ENCODE measurements around the gene SLC45A1. TPM values are rescaled to one million over a fixed set of nuclear protein-coding genes. Genes with fewer than 3 reads are reported as not detected.

The SLC45A1 gene
- total and polyA plus RNA-seq, 2 of the 4 experiments (the other 2 are of a cell fraction): 0.72 to 3.9 TPM

- peak overlapping the region in 1 of 2 experiments; percentile 44; a peak in 1 of 4 replicates for H4K8ac ChIP-seq (ENCODE audit: low read depth in 2 of 2, low read length in 2 of 2)
- peak overlapping the region; percentile 48; the same call in 1 of the 2 replicates for H4K91ac ChIP-seq (ENCODE audit: insufficient read depth, low read depth, low read length)
- TF ChIP-seq MXI1 (IDR thresholded peaks at IDR 0.05; ENCODE audit: borderline replicate concordance, low read depth, low read length): no peak
- no peak for TF ChIP-seq POLR2A (IDR thresholded peaks at IDR 0.05; ENCODE audit: low read depth, low read length)
- TF ChIP-seq RFX5 (IDR thresholded peaks at IDR 0.05; ENCODE audit: low read depth, low read length): no peak
- TF ChIP-seq USF2 (IDR thresholded peaks at IDR 0.05; ENCODE audit: low read depth, low read length): no peak
- no peak for TF ChIP-seq MAFK (IDR thresholded peaks at IDR 0.05; ENCODE audit: low read depth, low read length)
- no peak for TF ChIP-seq SMC3 (IDR thresholded peaks at IDR 0.05; ENCODE audit: low read depth, low read length)
- no peak for TF ChIP-seq ELK1 (IDR thresholded peaks at IDR 0.05; ENCODE audit: borderline replicate concordance, low read depth, low read length)
- TF ChIP-seq FOS (IDR thresholded peaks at IDR 0.05; ENCODE audit: low read depth, low read length): no peak
- H3K4me1 ChIP-seq (ENCODE audit: control insufficient read depth, insufficient read depth, low read length): peaks cover 20% of the 10 kb centered on the region
- H3K4ac ChIP-seq (ENCODE audit: low read depth, low read length): peak overlapping the region; percentile 64
- intact Hi-C loops (cut with micrococcal nuclease): no loop called here
- H3K56ac ChIP-seq (ENCODE audit: extremely low read depth, insufficient read depth, low read length): no peak overlapping the region
- H3K9me1 ChIP-seq (ENCODE audit: insufficient read depth, low read length): peaks cover 45% of the 10 kb centered on the region
- no peak overlapping the region for H3K27ac ChIP-seq (ENCODE audit: insufficient read depth, low read length)
- peak overlapping the region; percentile 50; the same call in 1 of the 2 replicates for H2BK20ac ChIP-seq (ENCODE audit: low read depth, low read length)
- H2AK5ac ChIP-seq (ENCODE audit: low read depth, low read length): peak overlapping the region; percentile 41
- CTCF ChIA-PET: no interaction called here
- BruUV-seq (replicated peaks): no TSS peak
- H2AFZ ChIP-seq (replicated peaks; ENCODE audit: low read length, poor library complexity): no peak overlapping the region
- no peak for DNase-seq
- peak overlapping the region; percentile 46 for H3K23ac ChIP-seq (ENCODE audit: low read depth, low read length)
- H3K27me3 ChIP-seq (ENCODE audit: control insufficient read depth, insufficient read depth, low read length): no peaks in the 10 kb centered on the region
- H3K79me1 ChIP-seq (ENCODE audit: low read depth in 1 of 2, low read length in 2 of 2): peaks cover 52 to 77% of the 10 kb centered on the region in 2 experiments
- in situ Hi-C loops (cut with MboI; ENCODE audit: low sequenced_read_pairs): no loop called here
- no peak for ATAC-seq (ENCODE audit: low read depth)
- H3K9ac ChIP-seq (ENCODE audit: low read depth, low read length): no peak overlapping the region
- no peak overlapping the region for H3K4me2 ChIP-seq (ENCODE audit: low read depth, low read length)
- no peak overlapping the region for H2BK120ac ChIP-seq (ENCODE audit: low read depth, low read length)
- dilution Hi-C loops (cut with HindIII; ENCODE audit: low sequenced_read_pairs, unreplicated experiment): no loop called here
- H3K4me3 ChIP-seq (ENCODE audit: insufficient read depth, low read depth, low read length): no peak overlapping the region
- H4K5ac ChIP-seq (ENCODE audit: low read depth, low read length): no peak overlapping the region
- H3K14ac ChIP-seq (replicated peaks; ENCODE audit: low read depth, low read length): peak overlapping the region; percentile 79
- no peak overlapping the region for H2BK15ac ChIP-seq (ENCODE audit: low read depth, low read length)
- H3K18ac ChIP-seq (ENCODE audit: low read depth, low read length): no peak overlapping the region
- H2BK5ac ChIP-seq (ENCODE audit: low read depth, low read length, poor library complexity, severe bottlenecking): no peak overlapping the region
- H2AK9ac ChIP-seq (replicated peaks; ENCODE audit: low read depth, low read length, poor library complexity): no peak overlapping the region
- WGBS, 2 experiments (ENCODE audit: extremely low coverage in 2 of 2, insufficient read length in 1 of 2): 88% methylated on average over 4 of the region's 7 CpGs; no CpG with 5 or more reads in 1 of the 2 experiments
- H3K9me3 ChIP-seq (ENCODE audit: control insufficient read depth, insufficient read depth, low read length): no peaks in the 10 kb centered on the region
- H3K36me3 ChIP-seq (ENCODE audit: control insufficient read depth, insufficient read depth, low read length): peaks cover 42% of the 10 kb centered on the region
- POLR2A ChIA-PET (ENCODE audit: unreplicated experiment): no interaction called here
- H4K20me1 ChIP-seq (ENCODE audit: insufficient read depth, low read length): peaks cover 54% of the 10 kb centered on the region; the same call in 1 of the 2 replicates
These were observed 74.6 kb downstream of the SLC45A1 start for GRCh38 chr1:8392522-8392921.

Small RNA genes within 50 kb of the gene (microRNA-seq; reads per million reads assigned to microRNA genes)
- gene RF00019 (ENCODE audit: insufficient read depth, insufficient read length): not detected
- gene RNU6-991P (ENCODE audit: insufficient read depth, insufficient read length): not detected

Small RNA genes within 50 kb of the gene (small RNA-seq; reads per million reads assigned to genes)
- gene RF00019: 0 reads per million in 5 experiments
- gene RNU6-991P: 0 reads per million in 5 experiments

Measured in IMR-90 (cell line).